ENCODE data around the gene CPB1.

DNA sequence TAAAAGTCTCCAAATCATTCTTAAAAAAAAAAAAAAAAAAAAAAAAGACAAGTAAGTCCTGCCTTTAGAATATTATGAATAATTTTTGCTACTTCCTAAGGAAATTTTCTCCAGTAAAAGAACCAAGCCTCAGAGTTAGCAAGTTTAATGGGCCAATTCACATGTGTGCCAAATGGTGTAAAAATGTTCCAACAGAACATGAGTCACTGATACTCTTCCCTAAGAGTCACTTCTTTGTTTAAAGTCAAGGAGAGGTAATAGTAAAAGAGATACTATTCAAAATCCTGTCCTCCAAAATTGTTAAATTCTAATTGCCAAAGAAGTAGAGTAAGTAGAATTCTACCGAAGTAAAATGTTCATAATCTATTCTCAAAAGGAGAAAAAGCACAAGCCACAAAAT lies 19.7 kb downstream of the CPB1 start:
- TF ChIP-seq, protein P1, sequence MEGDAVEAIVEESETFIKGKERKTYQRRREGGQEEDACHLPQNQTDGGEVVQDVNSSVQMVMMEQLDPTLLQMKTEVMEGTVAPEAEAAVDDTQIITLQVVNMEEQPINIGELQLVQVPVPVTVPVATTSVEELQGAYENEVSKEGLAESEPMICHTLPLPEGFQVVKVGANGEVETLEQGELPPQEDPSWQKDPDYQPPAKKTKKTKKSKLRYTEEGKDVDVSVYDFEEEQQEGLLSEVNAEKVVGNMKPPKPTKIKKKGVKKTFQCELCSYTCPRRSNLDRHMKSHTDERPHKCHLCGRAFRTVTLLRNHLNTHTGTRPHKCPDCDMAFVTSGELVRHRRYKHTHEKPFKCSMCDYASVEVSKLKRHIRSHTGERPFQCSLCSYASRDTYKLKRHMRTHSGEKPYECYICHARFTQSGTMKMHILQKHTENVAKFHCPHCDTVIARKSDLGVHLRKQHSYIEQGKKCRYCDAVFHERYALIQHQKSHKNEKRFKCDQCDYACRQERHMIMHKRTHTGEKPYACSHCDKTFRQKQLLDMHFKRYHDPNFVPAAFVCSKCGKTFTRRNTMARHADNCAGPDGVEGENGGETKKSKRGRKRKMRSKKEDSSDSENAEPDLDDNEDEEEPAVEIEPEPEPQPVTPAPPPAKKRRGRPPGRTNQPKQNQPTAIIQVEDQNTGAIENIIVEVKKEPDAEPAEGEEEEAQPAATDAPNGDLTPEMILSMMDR (IDR thresholded peaks at IDR 0.05; ENCODE audit: borderline replicate concordance, extremely low read depth, low read length, poor library complexity, severe bottlenecking): no peak
- TF ChIP-seq EZH2 (IDR thresholded peaks at IDR 0.05; ENCODE audit: borderline replicate concordance, low read depth, low read length, severe bottlenecking): no peak

Measured in DND-41 (cell line).